Testis (tissue), 2 donors: ENCODE measurements around the gene SEMA4B.

Source experiments
- POLR2A ChIP-seq: fragments of 450-650 bp; IDR thresholded peaks from one replicate; pipeline ENCODE4 v1.6.1; 2017; ENCODE audit warnings: antibody characterized with exemption, mild to moderate bottlenecking, moderate library complexity
- TF ChIP-seq, protein P1 (sequence below), 3 experiments: fragments of 450-650 bp in 2 of 3; fragments of 200-600 bp in 1 of 3; sonication (generic) in 1 of 3; IDR thresholded peaks; one replicate each; pipeline ENCODE4 v1.5.1; 2016 to 2019; ENCODE audit warnings: antibody characterized with exemption in 3 of 3, mild to moderate bottlenecking in 2 of 3, moderate library complexity in 1 of 3

DNA sequence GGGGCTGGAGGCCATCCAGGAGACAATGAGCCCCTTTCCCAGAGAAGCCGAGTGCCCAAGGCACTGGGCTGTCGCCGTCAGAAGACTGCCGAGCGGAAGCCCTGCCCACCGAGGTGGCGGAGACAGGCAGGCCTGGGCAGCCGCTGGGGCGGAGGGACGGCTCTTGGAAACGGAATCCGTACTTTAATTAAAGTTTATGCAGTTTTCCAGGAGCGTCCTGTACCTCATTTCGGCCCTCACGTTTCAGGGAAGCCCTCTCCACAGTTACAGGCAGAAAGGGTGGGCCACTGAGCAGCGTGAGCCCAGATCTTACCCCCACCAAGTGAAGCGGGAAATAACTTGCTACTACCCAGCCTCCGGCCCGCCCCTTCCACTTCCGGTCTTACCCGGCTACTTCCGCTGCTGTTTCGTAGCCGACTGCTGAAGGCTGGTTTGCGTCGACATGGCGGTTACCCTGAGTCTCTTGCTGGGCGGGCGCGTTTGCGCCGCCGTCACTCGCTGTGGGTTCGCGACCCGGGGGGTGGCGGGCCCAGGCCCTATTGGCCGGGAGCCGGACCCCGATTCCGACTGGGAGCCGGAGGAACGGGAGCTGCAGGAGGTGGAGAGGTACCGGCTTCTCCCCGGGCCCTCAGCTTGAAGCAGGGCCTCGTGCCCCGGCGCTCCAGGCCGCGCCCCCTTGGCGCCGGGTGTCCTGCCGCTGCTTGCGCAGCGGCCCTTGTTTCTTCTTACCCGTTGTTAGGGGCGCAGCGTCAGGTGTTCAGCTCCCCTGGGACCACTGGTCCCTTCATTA, 64.3 kb downstream of the SEMA4B start, which contains the start of gene NGRN:
- TF ChIP-seq, protein P1, sequence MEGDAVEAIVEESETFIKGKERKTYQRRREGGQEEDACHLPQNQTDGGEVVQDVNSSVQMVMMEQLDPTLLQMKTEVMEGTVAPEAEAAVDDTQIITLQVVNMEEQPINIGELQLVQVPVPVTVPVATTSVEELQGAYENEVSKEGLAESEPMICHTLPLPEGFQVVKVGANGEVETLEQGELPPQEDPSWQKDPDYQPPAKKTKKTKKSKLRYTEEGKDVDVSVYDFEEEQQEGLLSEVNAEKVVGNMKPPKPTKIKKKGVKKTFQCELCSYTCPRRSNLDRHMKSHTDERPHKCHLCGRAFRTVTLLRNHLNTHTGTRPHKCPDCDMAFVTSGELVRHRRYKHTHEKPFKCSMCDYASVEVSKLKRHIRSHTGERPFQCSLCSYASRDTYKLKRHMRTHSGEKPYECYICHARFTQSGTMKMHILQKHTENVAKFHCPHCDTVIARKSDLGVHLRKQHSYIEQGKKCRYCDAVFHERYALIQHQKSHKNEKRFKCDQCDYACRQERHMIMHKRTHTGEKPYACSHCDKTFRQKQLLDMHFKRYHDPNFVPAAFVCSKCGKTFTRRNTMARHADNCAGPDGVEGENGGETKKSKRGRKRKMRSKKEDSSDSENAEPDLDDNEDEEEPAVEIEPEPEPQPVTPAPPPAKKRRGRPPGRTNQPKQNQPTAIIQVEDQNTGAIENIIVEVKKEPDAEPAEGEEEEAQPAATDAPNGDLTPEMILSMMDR (IDR thresholded peaks at IDR 0.05), result no peak
- TF ChIP-seq POLR2A, result peak; percentile 79
